Duodenal mucosa (tissue), 2 donors: ENCODE measurements around the gene PPM1F.

Experiments
- H3K27ac ChIP-seq: one replicate; pipeline ENCODE4 v1.7.0; 2013; ENCODE audit warnings: low read depth, low read length
- H3K27me3 ChIP-seq, 2 donors: one replicate each; pipeline ENCODE4 v1.7.0; 2013; ENCODE audit warnings: low read length in 2 of 2, control low read depth in 1 of 2; ENCODE audit not compliant: insufficient read depth in 2 of 2, control insufficient read depth in 1 of 2
- H3K36me3 ChIP-seq, 2 donors: one replicate each; pipeline ENCODE4 v1.7.0; 2013; ENCODE audit warnings: low read length in 2 of 2, control low read depth in 1 of 2; ENCODE audit not compliant: insufficient read depth in 2 of 2, control insufficient read depth in 1 of 2
- H3K4me1 ChIP-seq, 2 donors: one replicate each; pipeline ENCODE4 v1.7.0; 2013; ENCODE audit warnings: low read length in 2 of 2, control low read depth in 1 of 2; ENCODE audit not compliant: insufficient read depth in 2 of 2, control insufficient read depth in 1 of 2
- H3K4me3 ChIP-seq, 2 donors: one replicate each; pipeline ENCODE4 v1.7.0; 2013; ENCODE audit warnings: low read length in 2 of 2, low read depth in 1 of 2
- H3K9ac ChIP-seq, 2 donors: one replicate each; pipeline ENCODE4 v1.7.0; 2013; ENCODE audit warnings: low read length in 2 of 2, low read depth in 1 of 2
- H3K9me3 ChIP-seq, 2 donors: one replicate each; pipeline ENCODE4 v1.7.0; 2013; ENCODE audit warnings: low read length in 2 of 2, control low read depth in 1 of 2; ENCODE audit not compliant: control insufficient read depth in 1 of 2

The PPM1F gene

GRCh38 chr22:21961127-21961867 lies 8.6 kb upstream of the PPM1F start:
- H3K27me3 ChIP-seq = no peaks in the 10 kb centered on the region

GRCh38 chr22:21960200-21961126 lies 7.8 kb upstream of the PPM1F start:
- Histone ChIP-seq H3K9ac (no peak overlapping the region), H3K4me1 (peaks cover 0 to 6% of the 10 kb centered on the region in 2 donors), H3K27ac (no peak overlapping the region), H3K27me3 (no peaks in the 10 kb centered on the region), H3K36me3 (peaks cover 26 to 60% of the 10 kb centered on the region in 2 donors), H3K4me3 (no peak overlapping the region), H3K9me3 (no peaks in the 10 kb centered on the region)

More at GRCh38 chr22:21961127-21961867, 8.6 kb upstream of the PPM1F start:
- Histone ChIP-seq H3K36me3 (peaks cover 27 to 66% of the 10 kb centered on the region in 2 donors), H3K4me1 (peaks cover 0 to 6% of the 10 kb centered on the region in 2 donors), H3K4me3 (no peak overlapping the region), H3K9ac (peak overlapping the region in 1 of 2 donors; percentile 9), H3K27ac (peak overlapping the region; percentile 58), H3K9me3 (no peaks in the 10 kb centered on the region)

- Histone ChIP-seq H3K27ac (no peak overlapping the region), H3K4me1 (peaks cover 0 to 6% of the 10 kb centered on the region in 2 donors), H3K27me3 (no peaks in the 10 kb centered on the region), H3K4me3 (no peak overlapping the region), H3K36me3 (peaks cover 18 to 51% of the 10 kb centered on the region in 2 donors), H3K9ac (no peak overlapping the region), H3K9me3 (no peaks in the 10 kb centered on the region)
Measured at GRCh38 chr22:21959274-21960074, 6.8 kb upstream of the PPM1F start.

GRCh38 chr22:21958360-21959273 lies 6.0 kb upstream of the PPM1F start:
- Histone ChIP-seq H3K27me3 (no peaks in the 10 kb centered on the region), H3K4me1 (peaks cover 0 to 6% of the 10 kb centered on the region in 2 donors), H3K9me3 (no peaks in the 10 kb centered on the region), H3K4me3 (no peak overlapping the region), H3K27ac (no peak overlapping the region), H3K36me3 (peaks cover 10 to 43% of the 10 kb centered on the region in 2 donors), H3K9ac (no peak overlapping the region)

GRCh38 chr22:21951931-21952465 lies 650 bp downstream of the PPM1F start:
- peaks cover 5 to 13% of the 10 kb centered on the region in 2 donors for H3K4me1 ChIP-seq
- peak overlapping the region; percentile 43 to 44 for H3K9ac ChIP-seq
- H3K4me3 ChIP-seq = peak overlapping the region; percentile 64 to 84
- peak overlapping the region; percentile 20 for H3K27ac ChIP-seq
- no peaks in the 10 kb centered on the region for H3K27me3 ChIP-seq
- H3K36me3 ChIP-seq = no peaks in the 10 kb centered on the region
- H3K9me3 ChIP-seq = no peaks in the 10 kb centered on the region

- Histone ChIP-seq H3K9me3 (no peaks in the 10 kb centered on the region), H3K27ac (no peak overlapping the region), H3K4me3 (no peak overlapping the region), H3K9ac (no peak overlapping the region), H3K4me1 (peaks cover 5 to 13% of the 10 kb centered on the region in 2 donors), H3K36me3 (no peaks in the 10 kb centered on the region), H3K27me3 (no peaks in the 10 kb centered on the region)
Measured at GRCh38 chr22:21951062-21951461, 1.6 kb downstream of the PPM1F start.

- Histone ChIP-seq H3K4me1 (peaks cover 5 to 18% of the 10 kb centered on the region in 2 donors), H3K36me3 (peaks cover 0 to 3% of the 10 kb centered on the region in 2 donors), H3K27me3 (no peaks in the 10 kb centered on the region), H3K27ac (no peak overlapping the region), H3K9me3 (no peaks in the 10 kb centered on the region), H3K9ac (no peak overlapping the region), H3K4me3 (no peak overlapping the region)
Measured at GRCh38 chr22:21949948-21950347, 2.7 kb downstream of the PPM1F start.

- H3K27me3 ChIP-seq = no peaks in the 10 kb centered on the region
- H3K9me3 ChIP-seq = no peaks in the 10 kb centered on the region
- peaks cover 5 to 18% of the 10 kb centered on the region in 2 donors for H3K4me1 ChIP-seq
- H3K4me3 ChIP-seq = no peak overlapping the region
- H3K9ac ChIP-seq = no peak overlapping the region
- peaks cover 0 to 6% of the 10 kb centered on the region in 2 donors for H3K36me3 ChIP-seq
- H3K27ac ChIP-seq = peak overlapping the region; percentile 6
Measured at GRCh38 chr22:21949569-21949918, 3.1 kb downstream of the PPM1F start.
